SU-DHL-6 (cell line): ENCODE results near the gene GPR107.
A peak's percentile ranks its signal among the peaks of the same experiment; 100 is the strongest.
"Not testable (repeated sequence)": the region's sequence is repeated elsewhere in the genome, so short reads cannot be mapped to it uniquely, and the experiment has no call there.

Experiments used
- H2AFZ ChIP-seq: fragments of 200-600 bp; sonication (generic); 2 replicates; pipeline ENCODE4 v1.6.1; 2014; ENCODE audit warnings: low read depth, mild to moderate bottlenecking, moderate library complexity, mixed read lengths, antibody characterized with exemption, low read length; ENCODE audit not compliant: severe bottlenecking
- H3F3A ChIP-seq: fragments of 200-600 bp; shearing (Covaris generic); 2 replicates; pipeline ENCODE4 v1.6.0; 2016; ENCODE audit warnings: antibody characterized with exemption, mild to moderate bottlenecking; ENCODE audit not compliant: insufficient read depth
- H3K27ac ChIP-seq: fragments of 200-600 bp; sonication (generic); 2 replicates; pipeline ENCODE4 v1.5.1; 2016; ENCODE audit warnings: low read depth, mild to moderate bottlenecking, low read length, moderate library complexity, mixed read lengths
- H3K27me3 ChIP-seq: fragments of 200-600 bp; sonication (generic), shearing (Covaris generic); 2 replicates; pipeline ENCODE4 v1.6.0; 2014; ENCODE audit warnings: mild to moderate bottlenecking, low read length
- H3K36me3 ChIP-seq: fragments of 200-600 bp; sonication (generic); 2 replicates; pipeline ENCODE4 v1.6.1; 2014; ENCODE audit warnings: mild to moderate bottlenecking, low read length, mixed read lengths
- H3K4me2 ChIP-seq: fragments of 300-600, 200-600 bp; shearing (Covaris generic), sonication (generic); 2 replicates; pipeline ENCODE4 v1.6.0; 2014; ENCODE audit warnings: low read length, low read depth, mild to moderate bottlenecking; ENCODE audit not compliant: poor library complexity, severe bottlenecking
- H3K4me3 ChIP-seq: fragments of 200-600 bp; sonication (generic); 2 replicates; pipeline ENCODE4 v1.5.1; 2014; ENCODE audit warnings: antibody characterized with exemption, low read length, mild to moderate bottlenecking, mixed read lengths; ENCODE audit not compliant: insufficient read depth, poor library complexity, severe bottlenecking
- H3K79me2 ChIP-seq: fragments of 200-600 bp; sonication (generic); 2 replicates; pipeline ENCODE4 v1.6.1; 2014; ENCODE audit warnings: mild to moderate bottlenecking, low read length, moderate library complexity; ENCODE audit not compliant: insufficient read depth
- H3K9ac ChIP-seq: fragments of 200-600 bp; sonication (generic); 2 replicates; pipeline ENCODE4 v1.7.0; 2014; ENCODE audit warnings: mild to moderate bottlenecking, low read length
- H3K9me2 ChIP-seq: fragments of 200-600 bp; sonication (generic); replicated peaks from 2 replicates; pipeline ENCODE4 v1.6.1; 2014; ENCODE audit warnings: low read length; ENCODE audit not compliant: insufficient read depth
- H3K9me3 ChIP-seq: fragments of 200-600 bp; sonication (generic); 2 replicates; pipeline ENCODE4 v1.6.1; 2014; ENCODE audit warnings: low read length, mixed read lengths; ENCODE audit not compliant: insufficient read depth
- H4K20me1 ChIP-seq: fragments of 200-600 bp; sonication (generic); 2 replicates; pipeline ENCODE4 v1.6.1; 2014; ENCODE audit warnings: low read depth, mild to moderate bottlenecking, antibody characterized with exemption, low read length, moderate library complexity, mixed read lengths
- CTCF ChIP-seq: fragments of 200-600 bp; sonication (generic); IDR thresholded peaks from one replicate; pipeline ENCODE4 v1.5.1; 2017; ENCODE audit warnings: antibody characterized with exemption, mild to moderate bottlenecking, low read length, moderate library complexity; ENCODE audit not compliant: insufficient read depth, poor library complexity, severe bottlenecking
- EZH2phosphoT487 ChIP-seq: fragments of 200-600 bp; sonication (generic), shearing (Covaris generic); conservative IDR thresholded peaks from 2 replicates; pipeline ENCODE4 v1.6.1; 2018; ENCODE audit warnings: mild to moderate bottlenecking, antibody characterized with exemption, low read length, moderate library complexity, mixed read lengths

The GPR107 gene

GRCh38 chr9:130020618-130021017 lies 33.1 kb upstream of the GPR107 start:
- Histone ChIP-seq H2AFZ (no peak overlapping the region), H3K27me3 (no peaks in the 10 kb centered on the region), H4K20me1 (0 out of 2 replicates have a peak, but pooled peaks cover 4% of the 10 kb centered on the region), H3K4me3 (peak overlapping the region; percentile 5), H3K9ac (0 out of 2 replicates have a peak overlapping the region, but pooled peaks have one; percentile 6), H3F3A (peaks cover 39% of the 10 kb centered on the region), H3K9me2 (no peaks in the 10 kb centered on the region), H3K27ac (peak overlapping the region; percentile 91), H3K36me3 (no peaks in the 10 kb centered on the region), H3K4me2 (peak overlapping the region; percentile 61), H3K9me3 (no peaks in the 10 kb centered on the region), H3K79me2 (peaks cover 99% of the 10 kb centered on the region)
- no peak for TF ChIP-seq CTCF
- no peak for TF ChIP-seq EZH2phosphoT487

DNA sequence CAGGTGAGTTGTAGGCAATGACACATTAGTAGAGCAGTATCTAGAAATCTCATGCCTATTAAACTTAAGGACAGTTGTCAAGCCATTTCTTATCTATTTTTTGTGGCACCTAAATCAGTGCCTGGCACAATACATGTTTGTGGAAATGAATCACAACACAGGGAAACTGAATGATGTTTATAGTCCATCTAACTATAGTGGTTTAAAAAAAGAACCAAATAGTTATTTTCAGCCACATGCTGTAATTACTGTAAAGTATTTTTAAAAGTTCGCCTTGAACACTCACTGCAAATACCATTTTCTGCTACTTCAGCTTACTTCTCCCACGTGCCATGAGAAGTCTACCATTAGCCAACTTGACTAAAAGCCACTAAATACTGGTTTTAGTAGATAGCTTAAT lies 32.6 kb upstream of the GPR107 start:
- Histone ChIP-seq H4K20me1 (0 out of 2 replicates have a peak, but pooled peaks cover 4% of the 10 kb centered on the region), H3F3A (peaks cover 39% of the 10 kb centered on the region), H3K27ac (peak overlapping the region; percentile 91), H3K9ac (peak overlapping the region; percentile 21), H3K4me3 (peak overlapping the region; percentile 5), H3K36me3 (no peaks in the 10 kb centered on the region), H3K9me2 (no peaks in the 10 kb centered on the region), H3K79me2 (peaks cover 99% of the 10 kb centered on the region), H3K9me3 (no peaks in the 10 kb centered on the region), H3K27me3 (no peaks in the 10 kb centered on the region), H3K4me2 (peak overlapping the region; percentile 61), H2AFZ (no peak overlapping the region)
- no peak for TF ChIP-seq EZH2phosphoT487
- TF ChIP-seq CTCF: no peak

DNA sequence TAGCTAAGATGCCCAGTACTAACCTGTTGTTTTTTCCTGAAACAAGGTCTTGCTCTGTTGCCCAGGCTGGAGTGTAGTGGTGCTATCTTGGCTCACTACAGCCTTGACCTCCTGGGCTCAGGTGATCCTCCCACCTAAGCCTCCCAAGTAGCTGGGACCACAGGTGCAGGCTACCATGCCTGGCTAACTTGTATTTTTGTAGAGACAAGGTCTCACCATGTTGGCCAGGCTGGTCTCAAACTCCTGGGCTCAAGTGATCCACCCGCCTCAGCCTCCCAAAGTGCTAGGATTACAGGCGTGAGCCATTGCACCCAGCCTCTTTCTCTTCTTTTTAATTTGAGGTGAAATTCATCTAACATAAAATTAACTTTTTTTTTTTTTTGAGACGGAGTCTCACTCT lies 31.9 kb upstream of the GPR107 start:
- not testable (repeated sequence) for H2AFZ ChIP-seq

DNA sequence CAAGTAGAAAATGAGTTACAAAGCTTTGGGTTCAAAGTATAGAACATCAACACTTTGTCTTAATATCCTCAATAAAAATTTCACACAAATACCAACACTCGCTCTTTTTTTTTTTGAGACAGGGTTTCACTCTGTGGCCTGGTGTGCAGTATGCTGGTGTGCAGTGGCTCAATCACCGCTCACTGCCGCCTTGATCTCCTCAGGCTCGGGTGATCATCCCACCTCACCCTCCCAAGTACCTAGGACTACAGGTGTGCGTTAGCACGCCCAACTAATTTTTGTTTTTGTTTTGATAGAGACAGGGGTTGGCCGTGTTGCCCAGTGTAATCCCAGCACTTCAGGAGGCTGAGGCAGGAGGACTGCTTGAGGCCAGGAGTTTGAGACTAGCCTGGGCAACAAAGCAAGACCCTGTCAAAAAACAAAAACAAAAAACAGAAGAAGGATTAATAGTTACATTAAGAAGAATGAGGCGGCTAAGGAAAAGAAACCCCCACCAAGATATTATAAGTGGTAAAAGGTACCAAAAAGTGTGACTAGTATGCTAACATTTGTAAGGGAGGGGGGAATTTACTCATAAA lies 31.1 kb upstream of the GPR107 start:
- Histone ChIP-seq H3F3A (peaks cover 48% of the 10 kb centered on the region), H4K20me1 (peaks cover 10% of the 10 kb centered on the region; the same call in 1 of the 2 replicates), H3K27ac (peak overlapping the region; percentile 91), H3K36me3 (no peaks in the 10 kb centered on the region), H3K27me3 (no peaks in the 10 kb centered on the region), H3K9me2 (no peaks in the 10 kb centered on the region), H3K9me3 (no peaks in the 10 kb centered on the region), H3K9ac (peak overlapping the region; percentile 21), H3K4me3 (peak overlapping the region; percentile 18), H3K79me2 (peaks cover 99% of the 10 kb centered on the region), H2AFZ (no peak overlapping the region), H3K4me2 (peak overlapping the region; percentile 61)
- TF ChIP-seq EZH2phosphoT487: no peak
- TF ChIP-seq CTCF: no peak

More for the DNA sequence above, 31.9 kb upstream of the GPR107 start:
- Histone ChIP-seq H3K9ac (peak overlapping the region; percentile 21; the same call in 1 of the 2 replicates), H3K79me2 (peaks cover 99% of the 10 kb centered on the region), H3K27ac (peak overlapping the region; percentile 91), H3F3A (peaks cover 44% of the 10 kb centered on the region), H3K4me2 (peak overlapping the region; percentile 61)
- not testable (repeated sequence) for H4K20me1 ChIP-seq, H3K27me3 ChIP-seq, H3K9me2 ChIP-seq, H3K4me3 ChIP-seq, H3K9me3 ChIP-seq, H3K36me3 ChIP-seq
